Esophagus muscularis mucosa (tissue), 4 donors: ENCODE results near the gene C19orf85. TPM values are rescaled to one million over a fixed set of nuclear protein-coding genes. Genes with fewer than 3 reads are reported as not detected.

Source experiments
- DNase-seq: peaks from one replicate; pipeline ENCODE4 v3.0.0-alpha.2; 2017; ENCODE audit errors: extremely low spot score
- H3K27ac ChIP-seq, 4 donors: fragments of 200-600 bp; sonication (generic); replicated peaks in 1 of 4; 1 replicate in 3 of 4; 2 replicates in 1 of 4; pipeline ENCODE4 v1.5.1; 2016 to 2019; ENCODE audit warnings: mild to moderate bottlenecking in 1 of 4
- H3K27me3 ChIP-seq, 4 donors: fragments of 200-600 bp; sonication (generic); one replicate each; pipeline versions ENCODE4 v1.5.1 to v1.6.0; 2016 to 2019
- H3K36me3 ChIP-seq, 4 donors: fragments of 200-600 bp; sonication (generic); one replicate each; pipeline ENCODE4 v1.5.1; 2016 to 2019
- H3K4me1 ChIP-seq, 4 donors: fragments of 200-600 bp; sonication (generic); one replicate each; pipeline ENCODE4 v1.5.1; 2016 to 2019
- H3K4me3 ChIP-seq, 4 donors: fragments of 200-600 bp; sonication (generic); 1 replicate in 2 of 4; 2 replicates in 2 of 4; pipeline ENCODE4 v1.5.1; 2016 to 2019; ENCODE audit warnings: mild to moderate bottlenecking in 4 of 4, moderate library complexity in 1 of 4
- H3K9me3 ChIP-seq, 4 donors: fragments of 200-600 bp; sonication (generic); 1 replicate in 3 of 4; 2 replicates in 1 of 4; pipeline ENCODE4 v1.5.1; 2016 to 2019
- CTCF ChIP-seq, 3 experiments: fragments of 200-600 bp in 2 of 3; fragments of 450-650 bp in 1 of 3; sonication (generic) in 2 of 3; IDR thresholded peaks; one replicate each; pipeline ENCODE4 v1.5.1; 2017 to 2019; ENCODE audit warnings: antibody characterized with exemption in 3 of 3, mild to moderate bottlenecking in 2 of 3, moderate library complexity in 1 of 3
- EP300 ChIP-seq: sonication (generic); formaldehyde crosslinking; IDR thresholded peaks from one replicate; pipeline ENCODE4 v1.6.1; 2017; ENCODE audit warnings: antibody characterized with exemption
- POLR2A ChIP-seq: fragments of 450-650 bp; IDR thresholded peaks from one replicate; pipeline ENCODE4 v1.6.1; 2017; ENCODE audit warnings: antibody characterized with exemption, moderate library complexity, mild to moderate bottlenecking, low read depth
- POLR2AphosphoS5 ChIP-seq, 2 donors: sonication (generic); formaldehyde crosslinking; IDR thresholded peaks; one replicate each; pipeline ENCODE4 v1.6.1; 2017; ENCODE audit warnings: antibody characterized with exemption in 2 of 2
- WGBS: methylation state at CpG from one replicate; pipeline ENCODE4 v1.1.5; 2018; 5-methylcytosine and 5-hydroxymethylcytosine counted together
- intact Hi-C: fragments of 100-400 bp; cut with DNase I; formaldehyde crosslinking; loops from one replicate; pipeline ENCODE4 v1.15.1; 2023
- total RNA-seq, 4 donors: library from RNA; depleted of rRNA; stranded (reverse); fragments of >200 nt; gene quantifications; one replicate each; pipeline versions ENCODE4 v1.1.0 to v1.2.1, GENCODE V29; 2016

Gene C19orf85
- total RNA-seq, 4 donors from 2014 or later = not detected

- intact Hi-C loops = no loop called here
- DNase-seq = no peak
- H3K4me3 ChIP-seq = no peak overlapping the region
- H3K4me1 ChIP-seq = peaks cover 44 to 54% (median 47%) of the 10 kb centered on the region in 4 donors
- no peak overlapping the region for H3K27ac ChIP-seq
- H3K27me3 ChIP-seq = no peaks in the 10 kb centered on the region
- H3K9me3 ChIP-seq = no peaks in the 10 kb centered on the region
- peaks cover 18 to 33% (median 27%) of the 10 kb centered on the region in 4 donors for H3K36me3 ChIP-seq
- WGBS = 96% methylated on average over 41 of the region's 52 CpGs
- TF ChIP-seq EP300 (no peak), POLR2A (no peak), POLR2AphosphoS5 (IDR thresholded peaks at IDR 0.05) (no peak), CTCF (IDR thresholded peaks at IDR 0.05) (no peak)
Measured at GRCh38 chr19:55481148-55481793, 16.7 kb upstream of the C19orf85 start.

DNA sequence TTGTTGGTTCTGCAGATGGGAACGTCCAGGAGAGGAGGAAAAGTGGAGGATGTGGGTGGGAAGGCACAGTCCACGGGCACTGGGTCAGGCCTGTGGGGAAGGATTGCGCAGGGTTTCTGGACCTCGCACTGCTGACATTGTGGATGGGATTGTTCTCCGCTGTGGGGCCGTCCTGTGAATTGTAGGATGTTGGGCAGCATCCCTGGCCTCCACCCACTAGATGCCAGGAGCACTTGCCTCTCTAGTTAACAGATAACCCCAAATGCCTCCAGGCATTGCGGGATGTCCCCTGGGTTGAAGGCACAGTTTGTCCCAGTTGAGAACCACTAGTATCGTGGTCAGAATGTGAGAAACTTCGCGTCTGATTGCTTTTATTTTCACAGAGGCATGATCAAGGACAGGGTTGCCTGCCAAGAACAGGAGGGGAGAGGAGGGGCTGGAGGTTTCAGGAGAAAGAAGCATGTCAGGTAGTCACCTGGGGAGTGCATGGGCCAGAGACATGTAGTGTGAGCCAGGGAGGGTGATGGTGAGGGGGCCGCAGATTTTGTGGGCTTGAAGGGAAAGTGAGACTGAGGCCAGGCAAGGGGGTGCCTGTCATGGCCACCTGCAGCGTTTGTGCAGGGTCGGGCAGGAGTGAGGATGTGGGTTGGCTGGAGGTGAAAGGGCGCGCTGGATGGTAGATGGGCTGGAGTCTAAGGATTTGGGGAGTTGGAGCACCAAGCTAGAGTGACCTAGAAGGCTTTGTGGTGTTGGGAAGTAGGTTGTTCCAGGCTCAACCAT is 15.1 kb upstream of the C19orf85 start:
- TF ChIP-seq CTCF (IDR thresholded peaks at IDR 0.05) = no peak
- TF ChIP-seq EP300 = no peak
- TF ChIP-seq POLR2AphosphoS5 (IDR thresholded peaks at IDR 0.05) = no peak
- DNase-seq = no peak
- intact Hi-C loops = no loop called here
- H3K4me1 ChIP-seq = peaks cover 35 to 45% (median 38%) of the 10 kb centered on the region in 4 donors
- H3K27me3 ChIP-seq = no peaks in the 10 kb centered on the region
- H3K9me3 ChIP-seq = no peaks in the 10 kb centered on the region
- 78% methylated on average over 15 of the region's 15 CpGs for WGBS
- no peak overlapping the region for H3K4me3 ChIP-seq
- H3K27ac ChIP-seq = no peak overlapping the region
- peaks cover 18 to 33% (median 27%) of the 10 kb centered on the region in 4 donors for H3K36me3 ChIP-seq

- H3K27ac ChIP-seq = no peak overlapping the region
- H3K4me3 ChIP-seq = no peak overlapping the region
- intact Hi-C loops = no loop called here
- H3K36me3 ChIP-seq = peaks cover 18 to 33% (median 27%) of the 10 kb centered on the region in 4 donors
- no peaks in the 10 kb centered on the region for H3K27me3 ChIP-seq
- WGBS = 86% methylated on average over 17 of the region's 17 CpGs
- H3K4me1 ChIP-seq = peaks cover 29 to 39% (median 32%) of the 10 kb centered on the region in 4 donors
- DNase-seq = no peak
- TF ChIP-seq CTCF (IDR thresholded peaks at IDR 0.05) (no peak), POLR2AphosphoS5 (IDR thresholded peaks at IDR 0.05) (no peak), POLR2A (no peak), EP300 (no peak)
- no peaks in the 10 kb centered on the region for H3K9me3 ChIP-seq
Measured at GRCh38 chr19:55479045-55479444, 14.5 kb upstream of the C19orf85 start.

- H3K36me3 ChIP-seq = peaks cover 18 to 27% (median 24%) of the 10 kb centered on the region in 4 donors
- TF ChIP-seq POLR2AphosphoS5 (IDR thresholded peaks at IDR 0.05) = no peak
- no peak for TF ChIP-seq EP300
- TF ChIP-seq CTCF (IDR thresholded peaks at IDR 0.05) = no peak
- 88% methylated on average over 12 of the region's 12 CpGs for WGBS
- no peak overlapping the region for H3K27ac ChIP-seq
- intact Hi-C loops = no loop called here
- H3K4me3 ChIP-seq = no peak overlapping the region
- H3K9me3 ChIP-seq = no peaks in the 10 kb centered on the region
- H3K27me3 ChIP-seq = no peaks in the 10 kb centered on the region
- H3K4me1 ChIP-seq = peaks cover 23 to 33% (median 26%) of the 10 kb centered on the region in 4 donors
- DNase-seq = no peak
Measured at GRCh38 chr19:55478364-55478763, 13.8 kb upstream of the C19orf85 start.
